ENCODE data around the gene CTXN3. TPM values are rescaled to one million over a fixed set of nuclear protein-coding genes. Genes with fewer than 3 reads are reported as not detected.

Gene CTXN3
- total RNA-seq, 1 donor from 2014 or later, result 5.4 TPM

- no peak overlapping the region for H3K27ac Mint-ChIP-seq (ENCODE audit: unreplicated experiment)
- TF ChIP-seq, protein P1, sequence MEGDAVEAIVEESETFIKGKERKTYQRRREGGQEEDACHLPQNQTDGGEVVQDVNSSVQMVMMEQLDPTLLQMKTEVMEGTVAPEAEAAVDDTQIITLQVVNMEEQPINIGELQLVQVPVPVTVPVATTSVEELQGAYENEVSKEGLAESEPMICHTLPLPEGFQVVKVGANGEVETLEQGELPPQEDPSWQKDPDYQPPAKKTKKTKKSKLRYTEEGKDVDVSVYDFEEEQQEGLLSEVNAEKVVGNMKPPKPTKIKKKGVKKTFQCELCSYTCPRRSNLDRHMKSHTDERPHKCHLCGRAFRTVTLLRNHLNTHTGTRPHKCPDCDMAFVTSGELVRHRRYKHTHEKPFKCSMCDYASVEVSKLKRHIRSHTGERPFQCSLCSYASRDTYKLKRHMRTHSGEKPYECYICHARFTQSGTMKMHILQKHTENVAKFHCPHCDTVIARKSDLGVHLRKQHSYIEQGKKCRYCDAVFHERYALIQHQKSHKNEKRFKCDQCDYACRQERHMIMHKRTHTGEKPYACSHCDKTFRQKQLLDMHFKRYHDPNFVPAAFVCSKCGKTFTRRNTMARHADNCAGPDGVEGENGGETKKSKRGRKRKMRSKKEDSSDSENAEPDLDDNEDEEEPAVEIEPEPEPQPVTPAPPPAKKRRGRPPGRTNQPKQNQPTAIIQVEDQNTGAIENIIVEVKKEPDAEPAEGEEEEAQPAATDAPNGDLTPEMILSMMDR (IDR thresholded peaks at IDR 0.05; ENCODE audit: unreplicated experiment), result no peak
- H3K4me1 Mint-ChIP-seq (ENCODE audit: unreplicated experiment), result peaks cover 11% of the 10 kb centered on the region
- H3K9me3 Mint-ChIP-seq (ENCODE audit: unreplicated experiment), result no peaks in the 10 kb centered on the region
- DNase-seq (ENCODE audit: low spot score), result no peak
- no peaks in the 10 kb centered on the region for H3K27me3 Mint-ChIP-seq (ENCODE audit: unreplicated experiment)
- no peaks in the 10 kb centered on the region for H3K36me3 Mint-ChIP-seq (ENCODE audit: low read depth, unreplicated experiment)
- H3K4me3 Mint-ChIP-seq (ENCODE audit: unreplicated experiment), result no peak overlapping the region
Observed at GRCh38 chr5:127664093-127664492, 15.2 kb downstream of the CTXN3 start.

DNA sequence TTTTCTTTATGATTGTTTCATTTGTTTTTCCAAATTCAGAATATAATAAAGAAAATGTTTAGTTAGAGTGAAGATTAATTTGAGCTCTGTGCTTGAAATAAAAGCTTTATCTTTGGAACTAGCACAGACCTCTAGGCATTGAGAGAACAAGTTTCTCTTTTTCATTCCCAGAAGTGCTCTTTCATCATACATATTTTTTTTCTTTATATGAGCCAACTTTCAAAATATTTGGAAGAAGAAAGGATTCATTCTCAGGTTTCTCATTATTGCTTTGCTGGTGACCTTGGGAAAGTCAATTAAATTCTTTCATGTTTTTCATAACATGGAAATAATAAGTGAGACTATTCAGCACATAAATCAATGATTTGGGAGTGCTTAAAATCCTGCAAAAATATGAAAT, 16.8 kb downstream of the CTXN3 start:
- no peak for DNase-seq (ENCODE audit: low spot score)
- H3K9me3 Mint-ChIP-seq (ENCODE audit: unreplicated experiment), result no peaks in the 10 kb centered on the region
- H3K4me3 Mint-ChIP-seq (ENCODE audit: unreplicated experiment), result no peak overlapping the region
- H3K27ac Mint-ChIP-seq (ENCODE audit: unreplicated experiment), result no peak overlapping the region
- no peaks in the 10 kb centered on the region for H3K4me1 Mint-ChIP-seq (ENCODE audit: unreplicated experiment)
- H3K36me3 Mint-ChIP-seq (ENCODE audit: low read depth, unreplicated experiment), result no peaks in the 10 kb centered on the region
- TF ChIP-seq, protein P1 (IDR thresholded peaks at IDR 0.05; ENCODE audit: unreplicated experiment), result no peak
- no peaks in the 10 kb centered on the region for H3K27me3 Mint-ChIP-seq (ENCODE audit: unreplicated experiment)

- TF ChIP-seq, protein P1 (IDR thresholded peaks at IDR 0.05; ENCODE audit: unreplicated experiment), result no peak
- Mint-ChIP-seq H3K36me3 (ENCODE audit: low read depth, unreplicated experiment) (no peaks in the 10 kb centered on the region), H3K9me3 (ENCODE audit: unreplicated experiment) (no peaks in the 10 kb centered on the region), H3K4me3 (ENCODE audit: unreplicated experiment) (no peak overlapping the region), H3K27ac (ENCODE audit: unreplicated experiment) (no peak overlapping the region), H3K4me1 (ENCODE audit: unreplicated experiment) (no peaks in the 10 kb centered on the region), H3K27me3 (ENCODE audit: unreplicated experiment) (no peaks in the 10 kb centered on the region)
- no peak for DNase-seq (ENCODE audit: low spot score)
Observed at GRCh38 chr5:127666043-127666716, 17.3 kb downstream of the CTXN3 start.

DNA sequence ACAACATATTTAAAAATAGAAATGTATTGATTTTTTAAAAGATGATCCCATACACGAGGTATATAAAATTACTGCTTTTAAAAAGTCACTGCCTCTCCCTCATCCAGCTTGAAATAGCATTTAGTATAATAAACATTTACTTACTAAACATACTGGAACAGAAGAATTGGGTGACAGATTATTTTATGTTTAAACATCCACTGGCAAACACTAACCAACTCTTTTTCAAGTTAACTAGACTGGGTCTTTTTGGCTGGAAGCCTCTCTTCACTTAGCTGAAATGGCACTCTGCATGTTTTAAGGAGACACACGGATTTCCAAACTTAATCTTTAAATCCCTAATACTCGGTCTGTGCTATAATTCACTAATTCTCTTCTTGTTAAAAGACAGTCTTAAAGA, 19.0 kb downstream of the CTXN3 start:
- Mint-ChIP-seq H3K9me3 (ENCODE audit: unreplicated experiment) (no peaks in the 10 kb centered on the region), H3K4me1 (ENCODE audit: unreplicated experiment) (no peaks in the 10 kb centered on the region), H3K27me3 (ENCODE audit: unreplicated experiment) (no peaks in the 10 kb centered on the region), H3K27ac (ENCODE audit: unreplicated experiment) (no peak overlapping the region), H3K36me3 (ENCODE audit: low read depth, unreplicated experiment) (no peaks in the 10 kb centered on the region), H3K4me3 (ENCODE audit: unreplicated experiment) (no peak overlapping the region)
- no peak for DNase-seq (ENCODE audit: low spot score)
- TF ChIP-seq, protein P1 (IDR thresholded peaks at IDR 0.05; ENCODE audit: unreplicated experiment), result no peak

- Mint-ChIP-seq H3K9me3 (ENCODE audit: unreplicated experiment) (no peaks in the 10 kb centered on the region), H3K4me1 (ENCODE audit: unreplicated experiment) (no peaks in the 10 kb centered on the region), H3K27me3 (ENCODE audit: unreplicated experiment) (no peaks in the 10 kb centered on the region), H3K36me3 (ENCODE audit: low read depth, unreplicated experiment) (no peaks in the 10 kb centered on the region), H3K27ac (ENCODE audit: unreplicated experiment) (no peak overlapping the region), H3K4me3 (ENCODE audit: unreplicated experiment) (no peak overlapping the region)
- TF ChIP-seq, protein P1 (IDR thresholded peaks at IDR 0.05; ENCODE audit: unreplicated experiment), result no peak
- DNase-seq (ENCODE audit: low spot score), result no peak
Observed at GRCh38 chr5:127671218-127671617, 22.3 kb downstream of the CTXN3 start.

Measured in endothelial cell (in vitro differentiated cells).